NCI-H187 treated with DMSO at 0.1 percent for 48 hours (cell line): ENCODE data around the gene RTN3.
"Not testable (repeated sequence)": the region's sequence is repeated elsewhere in the genome, so short reads cannot be mapped to it uniquely, and the experiment has no call there.

ENCODE experiments used
- DNase-seq: peaks from one replicate; lab custom pipeline; 2025; lab: John Stamatoyannopoulos, UW

The RTN3 gene

GRCh38 chr11:63769042-63769713 is 87.9 kb downstream of the RTN3 start:
- no peak for DNase-seq

- no peak for DNase-seq
Measured at GRCh38 chr11:63769714-63770455, 88.6 kb downstream of the RTN3 start.

GRCh38 chr11:63770763-63771162 is 89.5 kb downstream of the RTN3 start:
- DNase-seq = no peak

- DNase-seq = not testable (repeated sequence)
Measured at GRCh38 chr11:63771741-63772318, 90.5 kb downstream of the RTN3 start.

- no peak for DNase-seq
Measured at GRCh38 chr11:63775191-63775590, 93.9 kb downstream of the RTN3 start.

GRCh38 chr11:63779039-63779438 is 97.7 kb downstream of the RTN3 start:
- DNase-seq = no peak

- no peak for DNase-seq
Measured at GRCh38 chr11:63782749-63783148, 101.4 kb downstream of the RTN3 start.

GRCh38 chr11:63783925-63784592 is 102.8 kb downstream of the RTN3 start:
- DNase-seq = no peak

GRCh38 chr11:63785823-63786222 is 104.5 kb downstream of the RTN3 start:
- no peak for DNase-seq

GRCh38 chr11:63791495-63792167 is 110.3 kb downstream of the RTN3 start:
- DNase-seq = no peak

GRCh38 chr11:63793161-63793560 is 111.9 kb downstream of the RTN3 start:
- DNase-seq = no peak

- DNase-seq = no peak
Measured at GRCh38 chr11:63795066-63795465, 113.8 kb downstream of the RTN3 start.

GRCh38 chr11:63800921-63801320 is 119.6 kb downstream of the RTN3 start:
- DNase-seq = no peak

GRCh38 chr11:63802637-63803414 is 121.5 kb downstream of the RTN3 start:
- peak; percentile 20 for DNase-seq

- no peak for DNase-seq
Measured at GRCh38 chr11:63804259-63804658, 123.0 kb downstream of the RTN3 start.

- no peak for DNase-seq
Measured at GRCh38 chr11:63805844-63806415, 124.6 kb downstream of the RTN3 start.
